SK-N-SH (cell line): ENCODE results near the gene CACNG7. TPM values are rescaled to one million over a fixed set of nuclear protein-coding genes. Genes with fewer than 3 reads are reported as not detected.

Source experiments
- CTCF ChIA-PET: fragments of 300-600, 350-600 bp; formaldehyde crosslinking; extraction: SDS; loops from one replicate; lab custom pipeline; 2021; lab: Yijun Ruan, JAX
- POLR2A ChIA-PET: fragments of 350-600 bp; sonication (Branson Sonifier 250); formaldehyde crosslinking; extraction: SDS; loops from one replicate; lab custom pipeline; 2020; ENCODE audit warnings: antibody characterized with exemption, inconsistent platforms; lab: Yijun Ruan, JAX
- DNase-seq: peaks from one replicate; pipeline ENCODE4 v3.0.0; 2012
- H2AFZ ChIP-seq: fragments of 200-600 bp; sonication (generic); 2 replicates; pipeline ENCODE4 v1.8.1; 2016; ENCODE audit warnings: antibody characterized with exemption, mild to moderate bottlenecking, low read depth
- H3F3A ChIP-seq: fragments of 200-600 bp; sonication (generic); replicated peaks from 2 replicates; pipeline ENCODE3; 2016; ENCODE audit warnings: antibody characterized with exemption, mild to moderate bottlenecking; ENCODE audit not compliant: insufficient read depth
- H3K27ac ChIP-seq, 2 experiments: fragments of 200-500 bp in 1 of 2; fragments of 200-600 bp in 1 of 2; sonication (Bioruptor generic) in 1 of 2; sonication (generic), shearing (Covaris generic) in 1 of 2; 2 replicates each; pipeline versions ENCODE4 v1.5.1 to v1.6.1; 2014 to 2016; ENCODE audit warnings: low read depth in 2 of 2, inconsistent platforms in 1 of 2, low read length in 1 of 2, mild to moderate bottlenecking in 1 of 2, mixed read lengths in 1 of 2
- H3K27me3 ChIP-seq: fragments of 200-600 bp; sonication (generic), shearing (Covaris generic); 2 replicates; pipeline ENCODE4 v1.6.1; 2016; ENCODE audit warnings: mixed run types; ENCODE audit not compliant: insufficient read depth
- H3K36me3 ChIP-seq, 2 experiments: fragments of 200-500 bp in 1 of 2; fragments of 200-600 bp in 1 of 2; sonication (Bioruptor generic) in 1 of 2; sonication (generic) in 1 of 2; replicated peaks in 1 of 2; 2 replicates each; pipeline versions ENCODE3 to v1.5.1; 2014 to 2016; ENCODE audit warnings: low read length in 1 of 2, mild to moderate bottlenecking in 1 of 2; ENCODE audit not compliant: insufficient read depth in 2 of 2, control insufficient read depth in 1 of 2
- H3K4me1 ChIP-seq, 2 experiments: fragments of 200-500 bp in 1 of 2; fragments of 200-600 bp in 1 of 2; sonication (Bioruptor generic) in 1 of 2; sonication (generic), shearing (Covaris generic) in 1 of 2; 2 replicates each; pipeline versions ENCODE4 v1.5.1 to v1.6.1; 2014 to 2016; ENCODE audit warnings: low read depth in 1 of 2, low read length in 1 of 2, mixed run types in 1 of 2; ENCODE audit not compliant: insufficient read depth in 2 of 2, control insufficient read depth in 1 of 2
- H3K4me2 ChIP-seq: fragments of 200-600 bp; sonication (generic), shearing (Covaris generic); 2 replicates; pipeline ENCODE4 v1.6.1; 2017; ENCODE audit warnings: mixed run types
- H3K4me3 ChIP-seq, 2 experiments: fragments of 200-500 bp in 1 of 2; fragments of 200-600 bp in 1 of 2; sonication (Bioruptor generic) in 1 of 2; sonication (generic), shearing (Covaris generic) in 1 of 2; 2 replicates each; pipeline versions ENCODE4 v1.5.1 to v1.8.1; 2014 to 2016; ENCODE audit warnings: low read depth in 2 of 2, inconsistent platforms in 1 of 2, low read length in 1 of 2, mild to moderate bottlenecking in 1 of 2, mixed read lengths in 1 of 2, moderate library complexity in 1 of 2
- H3K79me2 ChIP-seq: fragments of 200-600 bp; sonication (generic); 2 replicates; pipeline ENCODE4 v1.8.1; 2017; ENCODE audit warnings: mild to moderate bottlenecking; ENCODE audit not compliant: insufficient read depth
- H3K9ac ChIP-seq: fragments of 200-600 bp; sonication (generic); 2 replicates; pipeline ENCODE4 v1.6.1; 2017; ENCODE audit warnings: mixed run types
- H3K9me2 ChIP-seq: fragments of 200-600 bp; sonication (generic); 2 replicates; pipeline ENCODE4 v1.6.1; 2017; ENCODE audit warnings: mixed run types
- H3K9me3 ChIP-seq: fragments of 200-600 bp; sonication (generic); 2 replicates; pipeline ENCODE4 v1.6.1; 2017; ENCODE audit warnings: mixed run types, mild to moderate bottlenecking, moderate library complexity
- H4K20me1 ChIP-seq: fragments of 200-600 bp; sonication (generic); 2 replicates; pipeline ENCODE4 v1.6.1; 2017; ENCODE audit warnings: mild to moderate bottlenecking, mixed run types; ENCODE audit not compliant: insufficient read depth
- CHD2 ChIP-seq: fragments of 150-350 bp; IDR thresholded peaks from 2 replicates; pipeline ENCODE4 v1.6.1; 2018; ENCODE audit warnings: low read length; ENCODE audit not compliant: partially characterized antibody
- CTCF ChIP-seq: fragments of 200-600 bp; sonication (generic); IDR thresholded peaks from 2 replicates; pipeline ENCODE4 v1.6.1; 2017; ENCODE audit warnings: antibody characterized with exemption, mild to moderate bottlenecking, moderate library complexity
- ELF1 ChIP-seq: IDR thresholded peaks from 2 replicates; pipeline ENCODE4 v1.4.0; 2012
- GABPA ChIP-seq: IDR thresholded peaks from 2 replicates; pipeline ENCODE4 v1.4.0; 2012; ENCODE audit warnings: low read depth, mild to moderate bottlenecking
- GATA2 ChIP-seq: sonication (generic); formaldehyde crosslinking; IDR thresholded peaks from 2 replicates; pipeline ENCODE4 v1.5.0; 2020; ENCODE audit warnings: mild to moderate bottlenecking, missing genetic modification reagents
- JUND ChIP-seq: IDR thresholded peaks from 2 replicates; pipeline ENCODE4 v1.4.0; 2012
- NRF1 ChIP-seq: IDR thresholded peaks from 2 replicates; pipeline ENCODE4 v1.6.1; 2012; ENCODE audit warnings: low read depth, mild to moderate bottlenecking, low read length
- RAD21 ChIP-seq: IDR thresholded peaks from 2 replicates; pipeline ENCODE4 v1.6.1; 2012; ENCODE audit warnings: mild to moderate bottlenecking, low read length
- RFX5 ChIP-seq: IDR thresholded peaks from 2 replicates; pipeline ENCODE4 v1.6.1; 2012; ENCODE audit warnings: mild to moderate bottlenecking, improper control_type of control experiment, low read length
- SIN3A ChIP-seq: IDR thresholded peaks from 2 replicates; pipeline ENCODE4 v1.6.1; 2012; ENCODE audit warnings: low read depth, mild to moderate bottlenecking, low read length, moderate library complexity, borderline replicate concordance
- SMC3 ChIP-seq: IDR thresholded peaks from 2 replicates; pipeline ENCODE4 v1.6.1; 2012; ENCODE audit warnings: low read depth, low read length, improper control_type of control experiment
- TCF12 ChIP-seq: IDR thresholded peaks from 2 replicates; pipeline ENCODE4 v1.4.0; 2012
- WGBS: methylation state at CpG from one replicate; pipeline ENCODE4 v1.1.6; 2017; ENCODE audit warnings: low lambda C conversion rate; 5-methylcytosine and 5-hydroxymethylcytosine counted together
- polyA plus RNA-seq, 3 experiments: library from polyadenylated mRNA; depleted of rRNA; stranded (reverse); fragments of >200 nt; gene quantifications; 2 replicates each; pipeline ENCODE4 v1.2.3, GENCODE V29; 2012
- TF ChIP-seq, protein P1 (sequence below): IDR thresholded peaks from 2 replicates; pipeline ENCODE4 v1.4.0; 2012; ENCODE audit warnings: low read depth, borderline replicate concordance
- TF ChIP-seq, protein P2 (sequence below): IDR thresholded peaks from 2 replicates; pipeline ENCODE4 v1.6.1; 2012; ENCODE audit warnings: mild to moderate bottlenecking, low read depth, low read length, moderate library complexity

Gene CACNG7
- polyA plus RNA-seq, 1 of the 3 experiments (the other 2 are of a cell fraction), result 25.7 TPM

DNA sequence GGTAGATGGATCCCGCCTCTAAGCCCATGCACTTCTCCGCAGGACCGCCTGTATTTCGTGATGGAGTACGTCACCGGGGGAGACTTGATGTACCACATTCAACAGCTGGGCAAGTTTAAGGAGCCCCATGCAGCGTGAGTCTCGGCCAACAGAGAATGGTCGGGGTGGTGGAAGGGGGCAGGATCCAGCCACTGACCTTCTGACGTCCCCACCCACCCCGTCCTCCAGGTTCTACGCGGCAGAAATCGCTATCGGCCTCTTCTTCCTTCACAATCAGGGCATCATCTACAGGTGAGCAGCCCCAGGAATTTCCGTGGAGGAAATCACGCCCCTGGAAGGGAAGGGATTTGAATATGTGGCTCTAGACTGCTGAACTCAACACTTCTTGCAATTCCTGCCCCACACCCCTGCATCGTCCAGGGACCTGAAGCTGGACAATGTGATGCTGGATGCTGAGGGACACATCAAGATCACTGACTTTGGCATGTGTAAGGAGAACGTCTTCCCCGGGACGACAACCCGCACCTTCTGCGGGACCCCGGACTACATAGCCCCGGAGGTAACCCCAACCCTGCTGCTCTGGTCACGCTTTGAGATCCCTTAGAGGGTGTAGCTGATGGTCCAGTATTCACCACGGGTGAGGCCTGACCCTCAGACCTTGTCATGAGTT, 8.8 kb upstream of the CACNG7 start:
- Histone ChIP-seq H3K36me3 (no peaks in the 10 kb centered on the region), H3K9ac (no peak overlapping the region), H3K9me3 (no peaks in the 10 kb centered on the region), H3K9me2 (no peaks in the 10 kb centered on the region), H3K79me2 (no peaks in the 10 kb centered on the region), H3K27me3 (peaks cover 54% of the 10 kb centered on the region), H3K4me3 (no peak overlapping the region), H2AFZ (no peak overlapping the region), H3F3A (no peaks in the 10 kb centered on the region), H3K27ac (no peak overlapping the region), H3K4me1 (peaks cover 0 to 5% of the 10 kb centered on the region in 2 experiments; a peak in 1 of 4 replicates), H3K4me2 (no peak overlapping the region), H4K20me1 (no peaks in the 10 kb centered on the region)
- 73% methylated on average over 26 of the region's 27 CpGs for WGBS
- POLR2A ChIA-PET, result no interaction called here
- TF ChIP-seq CHD2, result no peak
- TF ChIP-seq JUND, result no peak
- no peak for TF ChIP-seq TCF12
- TF ChIP-seq CTCF, result no peak
- no peak for TF ChIP-seq NRF1
- TF ChIP-seq SIN3A, result no peak
- TF ChIP-seq RAD21, result no peak
- no peak for TF ChIP-seq RFX5
- TF ChIP-seq SMC3, result no peak
- TF ChIP-seq, protein P1, sequence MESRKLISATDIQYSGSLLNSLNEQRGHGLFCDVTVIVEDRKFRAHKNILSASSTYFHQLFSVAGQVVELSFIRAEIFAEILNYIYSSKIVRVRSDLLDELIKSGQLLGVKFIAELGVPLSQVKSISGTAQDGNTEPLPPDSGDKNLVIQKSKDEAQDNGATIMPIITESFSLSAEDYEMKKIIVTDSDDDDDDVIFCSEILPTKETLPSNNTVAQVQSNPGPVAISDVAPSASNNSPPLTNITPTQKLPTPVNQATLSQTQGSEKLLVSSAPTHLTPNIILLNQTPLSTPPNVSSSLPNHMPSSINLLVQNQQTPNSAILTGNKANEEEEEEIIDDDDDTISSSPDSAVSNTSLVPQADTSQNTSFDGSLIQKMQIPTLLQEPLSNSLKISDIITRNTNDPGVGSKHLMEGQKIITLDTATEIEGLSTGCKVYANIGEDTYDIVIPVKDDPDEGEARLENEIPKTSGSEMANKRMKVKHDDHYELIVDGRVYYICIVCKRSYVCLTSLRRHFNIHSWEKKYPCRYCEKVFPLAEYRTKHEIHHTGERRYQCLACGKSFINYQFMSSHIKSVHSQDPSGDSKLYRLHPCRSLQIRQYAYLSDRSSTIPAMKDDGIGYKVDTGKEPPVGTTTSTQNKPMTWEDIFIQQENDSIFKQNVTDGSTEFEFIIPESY, result no peak
- TF ChIP-seq GABPA, result no peak
- no peak for TF ChIP-seq ELF1
- TF ChIP-seq GATA2, result no peak
- no peak for DNase-seq
- CTCF ChIA-PET, result interaction anchor here (1.2 to 4.9 kb wide), 3 partner anchors 124 to 131 kb away, joined by 3 to 26 read pairs (median 4); no protein-coding TSS in a partner anchor

GRCh38 chr19:53903055-53903680, 5.9 kb upstream of the CACNG7 start:
- Histone ChIP-seq H3F3A (peaks cover 7% of the 10 kb centered on the region), H2AFZ (no peak overlapping the region), H3K4me2 (no peak overlapping the region), H3K79me2 (no peaks in the 10 kb centered on the region), H3K9ac (no peak overlapping the region), H3K36me3 (no peaks in the 10 kb centered on the region), H4K20me1 (no peaks in the 10 kb centered on the region), H3K9me3 (no peaks in the 10 kb centered on the region), H3K4me1 (peaks cover 0 to 17% of the 10 kb centered on the region in 2 experiments; a peak in 1 of 4 replicates), H3K27me3 (peaks cover 39% of the 10 kb centered on the region), H3K4me3 (no peak overlapping the region), H3K27ac (no peak overlapping the region), H3K9me2 (no peaks in the 10 kb centered on the region)
- CTCF ChIA-PET, result interaction anchor here (4.9 kb wide), 1 partner anchor 121 kb away, joined by 26 read pairs; no protein-coding TSS in a partner anchor
- TF ChIP-seq TCF12, result peak; percentile 38; the same call in 1 of the 2 replicates
- no peak for TF ChIP-seq ELF1
- TF ChIP-seq, protein P2, sequence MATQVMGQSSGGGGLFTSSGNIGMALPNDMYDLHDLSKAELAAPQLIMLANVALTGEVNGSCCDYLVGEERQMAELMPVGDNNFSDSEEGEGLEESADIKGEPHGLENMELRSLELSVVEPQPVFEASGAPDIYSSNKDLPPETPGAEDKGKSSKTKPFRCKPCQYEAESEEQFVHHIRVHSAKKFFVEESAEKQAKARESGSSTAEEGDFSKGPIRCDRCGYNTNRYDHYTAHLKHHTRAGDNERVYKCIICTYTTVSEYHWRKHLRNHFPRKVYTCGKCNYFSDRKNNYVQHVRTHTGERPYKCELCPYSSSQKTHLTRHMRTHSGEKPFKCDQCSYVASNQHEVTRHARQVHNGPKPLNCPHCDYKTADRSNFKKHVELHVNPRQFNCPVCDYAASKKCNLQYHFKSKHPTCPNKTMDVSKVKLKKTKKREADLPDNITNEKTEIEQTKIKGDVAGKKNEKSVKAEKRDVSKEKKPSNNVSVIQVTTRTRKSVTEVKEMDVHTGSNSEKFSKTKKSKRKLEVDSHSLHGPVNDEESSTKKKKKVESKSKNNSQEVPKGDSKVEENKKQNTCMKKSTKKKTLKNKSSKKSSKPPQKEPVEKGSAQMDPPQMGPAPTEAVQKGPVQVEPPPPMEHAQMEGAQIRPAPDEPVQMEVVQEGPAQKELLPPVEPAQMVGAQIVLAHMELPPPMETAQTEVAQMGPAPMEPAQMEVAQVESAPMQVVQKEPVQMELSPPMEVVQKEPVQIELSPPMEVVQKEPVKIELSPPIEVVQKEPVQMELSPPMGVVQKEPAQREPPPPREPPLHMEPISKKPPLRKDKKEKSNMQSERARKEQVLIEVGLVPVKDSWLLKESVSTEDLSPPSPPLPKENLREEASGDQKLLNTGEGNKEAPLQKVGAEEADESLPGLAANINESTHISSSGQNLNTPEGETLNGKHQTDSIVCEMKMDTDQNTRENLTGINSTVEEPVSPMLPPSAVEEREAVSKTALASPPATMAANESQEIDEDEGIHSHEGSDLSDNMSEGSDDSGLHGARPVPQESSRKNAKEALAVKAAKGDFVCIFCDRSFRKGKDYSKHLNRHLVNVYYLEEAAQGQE, result peak; percentile 97
- POLR2A ChIA-PET, result no interaction called here
- no peak for DNase-seq
- 53% methylated on average over 4 of the region's 4 CpGs for WGBS
